CD4-positive, alpha-beta T cell treated with Interleukin-12 subunit alpha and Interleukin-12 subunit beta, for 1 hour (primary cell): ENCODE measurements around the gene MED9.

Source experiments
- DNase-seq: peaks from one replicate; pipeline ENCODE4 v3.0.0-alpha.2; 2020

The MED9 gene

GRCh38 chr17:17506181-17506741, 29.5 kb downstream of the MED9 start:
- DNase-seq, result no peak

DNA sequence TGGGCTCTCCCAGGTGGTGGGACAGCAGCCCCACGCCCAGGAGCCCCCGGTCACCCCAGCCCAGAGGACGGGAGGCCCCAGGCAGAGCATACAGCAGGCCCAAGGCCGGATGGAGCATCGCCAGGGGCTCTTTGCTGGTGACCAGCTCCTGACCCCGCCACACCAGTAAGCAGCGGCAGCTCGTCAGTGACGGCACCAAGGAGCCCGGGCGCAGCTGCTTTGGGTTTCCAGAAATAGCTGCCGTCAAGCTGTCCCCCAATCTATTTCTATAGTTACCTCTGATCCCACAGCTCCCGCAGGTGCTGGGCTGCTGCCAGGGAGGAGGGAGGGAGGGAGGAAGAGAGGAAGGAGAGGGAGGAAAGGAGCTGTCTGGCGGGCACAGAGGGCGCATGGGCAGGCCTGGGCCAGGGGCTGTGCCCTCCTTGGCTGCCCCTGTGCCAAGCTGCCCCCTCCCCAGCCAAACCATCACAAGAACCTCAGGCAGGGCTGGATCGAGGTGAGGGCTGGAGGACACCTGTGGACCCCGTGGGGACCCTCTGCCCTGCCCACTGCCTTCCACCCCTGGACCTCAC, 30.2 kb downstream of the MED9 start:
- DNase-seq, result no peak

DNA sequence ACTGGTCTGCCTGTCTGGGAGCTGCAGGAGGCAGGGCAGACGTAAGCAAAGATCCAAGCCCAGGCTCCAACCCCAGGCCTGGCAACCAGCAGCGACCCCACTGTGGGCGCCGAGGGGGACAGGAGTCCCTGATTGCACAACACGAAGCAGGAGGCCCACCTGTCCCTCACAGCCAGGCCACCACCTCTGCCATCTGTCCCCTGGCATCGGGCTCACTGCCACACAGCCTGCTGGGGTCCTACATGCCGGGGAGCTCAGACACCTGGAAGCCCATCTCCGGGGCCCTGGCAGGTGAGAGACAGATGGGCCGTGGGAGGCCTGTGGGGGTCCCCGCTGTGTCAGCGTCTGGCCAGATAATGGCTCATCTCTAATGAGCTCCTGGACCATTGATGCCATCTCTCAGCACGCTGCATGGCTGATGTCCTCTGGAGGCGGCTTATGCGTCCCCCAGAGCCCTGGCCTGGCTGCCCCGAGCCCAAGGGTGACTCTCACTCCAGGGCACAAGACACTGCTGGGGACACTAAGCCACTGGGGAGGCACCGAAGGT, 30.7 kb downstream of the MED9 start:
- DNase-seq, result no peak

- DNase-seq, result no peak
Measured at GRCh38 chr17:17508019-17508535, 31.3 kb downstream of the MED9 start.

- no peak for DNase-seq
Measured at GRCh38 chr17:17508646-17509591, 32.1 kb downstream of the MED9 start.

- DNase-seq, result no peak
Measured at GRCh38 chr17:17509601-17510425, 33.0 kb downstream of the MED9 start.

GRCh38 chr17:17510456-17511292, 33.9 kb downstream of the MED9 start:
- no peak for DNase-seq

- no peak for DNase-seq
Measured at GRCh38 chr17:17511293-17511741, 34.5 kb downstream of the MED9 start.

DNA sequence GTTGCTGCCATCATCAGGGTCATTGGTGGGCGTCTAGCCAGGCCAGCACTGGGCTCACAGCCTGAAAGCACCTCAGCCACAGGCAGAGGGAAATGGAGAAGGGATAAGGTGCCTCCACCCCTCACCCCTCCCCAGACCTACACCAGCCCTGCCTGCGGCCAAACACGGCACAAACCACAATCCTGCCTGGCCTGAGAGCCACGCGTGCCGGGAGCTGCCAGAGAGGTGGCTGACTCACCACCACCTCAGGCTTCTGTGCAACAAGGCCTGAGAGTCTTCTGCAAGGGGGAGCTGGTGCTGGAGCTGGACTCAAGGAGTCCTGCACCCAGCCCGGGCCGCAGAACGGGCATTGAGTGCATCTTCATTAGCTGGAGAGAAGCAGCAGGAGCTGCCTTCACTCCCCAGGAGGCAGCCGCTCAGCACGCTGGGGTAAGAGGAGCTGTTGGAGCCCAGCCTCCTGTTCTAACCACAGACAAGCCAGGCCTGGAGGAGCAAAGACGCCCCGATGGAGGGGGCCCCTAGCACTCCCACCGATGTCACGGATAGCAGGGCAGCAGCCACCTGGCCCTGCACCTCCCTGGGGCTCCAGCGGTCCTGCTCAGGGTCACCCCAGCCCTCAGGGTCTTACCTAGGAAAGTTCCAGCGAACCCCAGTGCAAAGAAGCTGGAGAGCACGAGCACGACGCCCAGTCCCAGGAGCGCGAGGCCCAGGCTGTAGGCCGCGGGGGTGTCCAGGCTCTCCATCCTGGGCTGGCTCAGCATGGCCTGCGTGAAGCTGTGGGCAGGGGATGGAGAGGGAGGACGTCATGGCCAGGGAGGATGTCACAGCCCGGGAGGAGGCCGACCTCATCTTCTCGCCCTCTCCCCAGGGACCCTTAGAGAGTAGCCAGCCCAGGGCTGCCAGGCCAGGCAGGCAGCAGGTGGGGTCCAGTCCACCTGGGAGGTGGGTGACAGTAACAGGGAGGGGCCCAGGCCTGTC, 35.4 kb downstream of the MED9 start:
- DNase-seq, result no peak

GRCh38 chr17:17512866-17513265, 36.1 kb downstream of the MED9 start:
- no peak for DNase-seq

GRCh38 chr17:17513626-17514025, 36.8 kb downstream of the MED9 start:
- no peak for DNase-seq

- no peak for DNase-seq
Measured at GRCh38 chr17:17514361-17514992, 37.7 kb downstream of the MED9 start.

GRCh38 chr17:17514993-17515933, 38.5 kb downstream of the MED9 start:
- no peak for DNase-seq

GRCh38 chr17:17515934-17516930, 39.4 kb downstream of the MED9 start:
- DNase-seq, result no peak

- DNase-seq, result no peak
Measured at GRCh38 chr17:17516941-17517720, 40.3 kb downstream of the MED9 start.

DNA sequence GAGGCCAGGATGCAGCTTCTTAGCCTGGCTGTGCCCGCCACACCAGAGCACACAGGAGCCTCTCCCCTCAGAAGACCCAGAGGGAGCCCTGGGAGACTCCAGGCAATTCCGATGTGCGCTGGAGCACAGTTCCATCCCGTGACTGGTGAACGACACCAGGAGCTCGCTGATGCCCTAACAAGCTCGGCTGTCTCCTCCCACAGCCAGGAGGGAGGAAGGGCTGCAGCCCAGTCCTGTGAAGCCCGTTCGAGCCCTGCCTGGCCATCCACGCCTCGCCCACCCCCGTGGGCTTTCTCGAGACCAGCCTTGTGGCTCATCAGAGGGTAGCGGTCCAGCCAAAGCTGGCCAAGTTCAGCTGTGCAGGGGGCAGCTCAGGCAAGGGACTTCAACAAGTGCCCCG, 41.2 kb downstream of the MED9 start:
- no peak for DNase-seq
